Vagina (tissue), 2 donors: ENCODE data around the gene POGLUT3. TPM values are rescaled to one million over a fixed set of nuclear protein-coding genes. Genes with fewer than 3 reads are reported as not detected.
A peak's percentile ranks its signal among the peaks of the same experiment; 100 is the strongest.

ENCODE experiments used
- DNase-seq, 2 donors: peaks; one replicate each; pipeline ENCODE4 v3.0.0-alpha.2; 2017; ENCODE audit errors: extremely low spot score in 2 of 2
- H3K27ac ChIP-seq: fragments of 200-600 bp; sonication (generic); one replicate; pipeline ENCODE4 v1.5.1; 2019
- H3K27me3 ChIP-seq: fragments of 200-600 bp; sonication (generic); one replicate; pipeline ENCODE4 v1.5.1; 2019
- H3K36me3 ChIP-seq, 2 donors: fragments of 200-600 bp; sonication (generic); one replicate each; pipeline ENCODE4 v1.5.1; 2017 to 2019
- H3K4me1 ChIP-seq: fragments of 200-600 bp; sonication (generic); one replicate; pipeline ENCODE4 v1.5.1; 2019
- H3K4me3 ChIP-seq, 2 donors: fragments of 200-600 bp; sonication (generic); 1 replicate in 1 of 2; 2 replicates in 1 of 2; pipeline ENCODE4 v1.5.1; 2016 to 2019
- H3K9me3 ChIP-seq: fragments of 200-600 bp; sonication (generic); one replicate; pipeline ENCODE4 v1.5.1; 2019
- POLR2A ChIP-seq, 2 donors: fragments of 450-650 bp; IDR thresholded peaks; one replicate each; pipeline ENCODE4 v1.6.1; 2017; ENCODE audit warnings: antibody characterized with exemption in 2 of 2, mild to moderate bottlenecking in 2 of 2, moderate library complexity in 2 of 2
- POLR2AphosphoS5 ChIP-seq, 2 donors: sonication (generic); formaldehyde crosslinking; IDR thresholded peaks; one replicate each; pipeline ENCODE4 v1.9.0; 2017; ENCODE audit warnings: antibody characterized with exemption in 2 of 2, mild to moderate bottlenecking in 2 of 2, low read depth in 1 of 2; ENCODE audit not compliant: insufficient read depth in 1 of 2
- intact Hi-C: fragments of 100-400 bp; cut with DNase I; formaldehyde crosslinking; loops from one replicate; pipeline ENCODE4 v1.15.1; 2023
- total RNA-seq: library from RNA; depleted of rRNA; stranded (reverse); fragments of >200 nt; gene quantifications from one replicate; pipeline ENCODE4 v1.2.3, GENCODE V29; 2016
- TF ChIP-seq, protein P1 (sequence below), 3 experiments: fragments of 450-650 bp in 2 of 3; fragments of 200-600 bp in 1 of 3; sonication (generic) in 1 of 3; IDR thresholded peaks; one replicate each; pipeline ENCODE4 v1.5.1; 2017 to 2019; ENCODE audit warnings: antibody characterized with exemption in 3 of 3, mild to moderate bottlenecking in 2 of 3, moderate library complexity in 2 of 3

The POGLUT3 gene
- total RNA-seq, 1 donor from 2014 or later, result 24.8 TPM

DNA sequence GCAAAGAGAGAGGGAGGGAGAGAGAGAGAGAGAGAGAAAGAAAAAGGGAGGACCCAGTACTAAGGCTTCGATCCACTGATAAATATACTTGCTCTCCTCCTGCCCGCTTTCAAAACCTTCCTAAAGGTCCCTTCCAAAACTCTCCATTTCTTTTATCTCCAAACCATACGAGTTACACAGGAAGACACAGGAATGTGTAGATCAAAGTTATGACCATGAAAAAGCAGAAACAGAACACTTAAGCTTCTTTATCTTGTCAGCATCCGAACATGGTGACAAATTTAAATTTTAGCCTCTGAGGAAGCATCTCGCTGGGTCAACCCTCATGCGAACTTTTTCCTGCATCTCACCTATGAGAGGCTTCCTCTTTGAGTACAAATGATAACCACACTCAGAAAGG lies 29.2 kb upstream of the POGLUT3 start:
- no peak for DNase-seq
- no peak overlapping the region for H3K4me3 ChIP-seq
- no peak for TF ChIP-seq POLR2A (IDR thresholded peaks at IDR 0.05)
- TF ChIP-seq POLR2AphosphoS5 (IDR thresholded peaks at IDR 0.05; ENCODE audit: insufficient read depth in 1 of 2, low read depth in 1 of 2), result no peak
- TF ChIP-seq, protein P1, sequence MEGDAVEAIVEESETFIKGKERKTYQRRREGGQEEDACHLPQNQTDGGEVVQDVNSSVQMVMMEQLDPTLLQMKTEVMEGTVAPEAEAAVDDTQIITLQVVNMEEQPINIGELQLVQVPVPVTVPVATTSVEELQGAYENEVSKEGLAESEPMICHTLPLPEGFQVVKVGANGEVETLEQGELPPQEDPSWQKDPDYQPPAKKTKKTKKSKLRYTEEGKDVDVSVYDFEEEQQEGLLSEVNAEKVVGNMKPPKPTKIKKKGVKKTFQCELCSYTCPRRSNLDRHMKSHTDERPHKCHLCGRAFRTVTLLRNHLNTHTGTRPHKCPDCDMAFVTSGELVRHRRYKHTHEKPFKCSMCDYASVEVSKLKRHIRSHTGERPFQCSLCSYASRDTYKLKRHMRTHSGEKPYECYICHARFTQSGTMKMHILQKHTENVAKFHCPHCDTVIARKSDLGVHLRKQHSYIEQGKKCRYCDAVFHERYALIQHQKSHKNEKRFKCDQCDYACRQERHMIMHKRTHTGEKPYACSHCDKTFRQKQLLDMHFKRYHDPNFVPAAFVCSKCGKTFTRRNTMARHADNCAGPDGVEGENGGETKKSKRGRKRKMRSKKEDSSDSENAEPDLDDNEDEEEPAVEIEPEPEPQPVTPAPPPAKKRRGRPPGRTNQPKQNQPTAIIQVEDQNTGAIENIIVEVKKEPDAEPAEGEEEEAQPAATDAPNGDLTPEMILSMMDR (IDR thresholded peaks at IDR 0.05), result no peak

GRCh38 chr11:108525161-108525560 lies 27.0 kb upstream of the POGLUT3 start:
- H3K9me3 ChIP-seq, result no peaks in the 10 kb centered on the region
- H3K27me3 ChIP-seq, result no peaks in the 10 kb centered on the region
- H3K4me1 ChIP-seq, result no peaks in the 10 kb centered on the region
- H3K4me3 ChIP-seq, result no peak overlapping the region
- TF ChIP-seq, protein P1 (IDR thresholded peaks at IDR 0.05), result no peak
- TF ChIP-seq POLR2AphosphoS5 (IDR thresholded peaks at IDR 0.05; ENCODE audit: insufficient read depth in 1 of 2, low read depth in 1 of 2), result no peak
- no peak for TF ChIP-seq POLR2A (IDR thresholded peaks at IDR 0.05)
- intact Hi-C loops, result no loop called here
- DNase-seq, result peak in 1 of 2 donors; percentile 20
- H3K36me3 ChIP-seq, result no peaks in the 10 kb centered on the region
- H3K27ac ChIP-seq, result no peak overlapping the region

More for the DNA sequence above, 29.2 kb upstream of the POGLUT3 start:
- intact Hi-C loops, result no loop called here
- Histone ChIP-seq H3K9me3 (no peaks in the 10 kb centered on the region), H3K27me3 (no peaks in the 10 kb centered on the region), H3K27ac (no peak overlapping the region), H3K4me1 (no peaks in the 10 kb centered on the region), H3K36me3 (no peaks in the 10 kb centered on the region)

DNA sequence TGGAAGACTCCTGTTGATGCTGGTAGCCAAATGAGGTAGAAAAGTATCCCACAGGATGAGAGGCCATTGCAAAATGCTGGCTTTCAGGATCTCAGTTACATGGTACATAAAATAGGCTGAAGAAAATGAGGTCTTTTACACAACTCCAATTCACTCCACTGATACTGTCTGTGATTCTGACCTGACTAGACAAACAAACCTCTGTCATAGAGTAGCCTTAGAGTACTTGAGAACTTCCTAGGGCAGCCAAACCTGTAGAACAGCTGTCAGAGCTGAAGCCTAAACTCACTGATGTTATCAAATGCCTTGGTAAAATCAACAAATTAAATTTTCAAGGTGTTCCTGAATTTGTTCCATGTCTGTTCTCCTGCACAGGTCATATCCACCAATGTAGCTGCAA lies 26.2 kb upstream of the POGLUT3 start:
- H3K27me3 ChIP-seq, result no peaks in the 10 kb centered on the region
- H3K36me3 ChIP-seq, result no peaks in the 10 kb centered on the region
- no peak for DNase-seq
- TF ChIP-seq POLR2A (IDR thresholded peaks at IDR 0.05), result no peak
- TF ChIP-seq POLR2AphosphoS5 (IDR thresholded peaks at IDR 0.05; ENCODE audit: insufficient read depth in 1 of 2, low read depth in 1 of 2), result peak in 1 of 2 donors; percentile 14
- no peak overlapping the region for H3K27ac ChIP-seq
- no peaks in the 10 kb centered on the region for H3K4me1 ChIP-seq
- no peak overlapping the region for H3K4me3 ChIP-seq
- intact Hi-C loops, result no loop called here
- no peaks in the 10 kb centered on the region for H3K9me3 ChIP-seq

GRCh38 chr11:108522318-108522717 lies 24.1 kb upstream of the POGLUT3 start:
- intact Hi-C loops, result no loop called here
- H3K4me1 ChIP-seq, result no peaks in the 10 kb centered on the region
- H3K27ac ChIP-seq, result no peak overlapping the region

DNA sequence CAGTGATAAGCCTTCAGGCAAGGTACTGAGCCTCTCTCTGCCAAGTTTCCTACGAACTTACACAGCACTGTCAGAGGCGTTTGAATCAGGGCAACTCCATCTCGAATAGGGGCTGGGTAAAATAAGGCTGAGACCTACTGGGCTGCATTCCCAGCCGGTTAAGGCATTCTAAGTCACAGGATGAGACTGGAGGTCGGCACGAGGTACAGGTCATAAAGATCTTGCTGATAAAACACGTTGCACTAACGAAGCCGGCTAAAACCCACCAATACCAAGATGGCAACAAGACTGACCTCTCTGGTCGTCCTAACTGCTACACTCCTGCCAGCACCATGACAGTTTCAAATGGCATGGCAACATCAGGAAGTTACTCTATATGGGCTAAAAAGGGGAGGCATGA lies 20.4 kb upstream of the POGLUT3 start:
- H3K27ac ChIP-seq, result no peak overlapping the region
- H3K27me3 ChIP-seq, result no peaks in the 10 kb centered on the region
- intact Hi-C loops, result no loop called here
- H3K36me3 ChIP-seq, result peaks cover 0 to 9% of the 10 kb centered on the region in 2 donors
- no peaks in the 10 kb centered on the region for H3K4me1 ChIP-seq
- H3K4me3 ChIP-seq, result no peak overlapping the region
- H3K9me3 ChIP-seq, result no peaks in the 10 kb centered on the region
- no peak for DNase-seq
- TF ChIP-seq POLR2AphosphoS5 (IDR thresholded peaks at IDR 0.05; ENCODE audit: insufficient read depth in 1 of 2, low read depth in 1 of 2), result no peak
- TF ChIP-seq, protein P1 (IDR thresholded peaks at IDR 0.05), result no peak
- TF ChIP-seq POLR2A (IDR thresholded peaks at IDR 0.05), result no peak

More at GRCh38 chr11:108522318-108522717, 24.1 kb upstream of the POGLUT3 start:
- no peaks in the 10 kb centered on the region for H3K9me3 ChIP-seq
- TF ChIP-seq POLR2AphosphoS5 (IDR thresholded peaks at IDR 0.05; ENCODE audit: insufficient read depth in 1 of 2, low read depth in 1 of 2), result no peak
- TF ChIP-seq POLR2A (IDR thresholded peaks at IDR 0.05), result no peak
- TF ChIP-seq, protein P1 (IDR thresholded peaks at IDR 0.05), result no peak
- DNase-seq, result no peak
- no peaks in the 10 kb centered on the region for H3K27me3 ChIP-seq
- no peaks in the 10 kb centered on the region for H3K36me3 ChIP-seq
- H3K4me3 ChIP-seq, result no peak overlapping the region
